ENCODE measurements around the gene CAPS2. TPM values are rescaled to one million over a fixed set of nuclear protein-coding genes. Genes with fewer than 3 reads are reported as not detected.

CAPS2 gene
- polyA plus RNA-seq, 1 experiment: 1.9 TPM

DNA sequence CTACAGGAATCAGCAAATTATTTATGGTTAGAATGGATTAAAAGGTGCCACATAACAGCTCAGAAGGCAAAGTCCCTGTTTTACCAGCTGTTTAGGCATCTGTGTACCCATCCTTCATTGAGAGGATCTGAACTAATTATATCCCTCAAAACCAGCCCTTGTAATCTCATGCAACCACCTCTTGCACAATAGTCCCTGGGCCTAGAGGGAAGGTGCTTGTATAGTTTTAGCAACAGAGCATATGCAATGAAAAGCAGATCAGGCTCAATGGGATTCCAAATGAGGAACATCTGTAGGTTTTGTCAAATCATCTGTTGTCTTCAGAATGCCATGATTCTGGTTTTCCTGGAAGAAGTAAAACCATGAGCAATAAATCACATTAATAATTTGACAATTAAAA, 34.8 kb upstream of the CAPS2 start:
- no peak for TF ChIP-seq CTCF (IDR thresholded peaks at IDR 0.05; ENCODE audit: low read depth, low read length)
- H3K27me3 ChIP-seq (ENCODE audit: control insufficient read depth, insufficient read depth, low read length): no peaks in the 10 kb centered on the region
- H3K27ac ChIP-seq (ENCODE audit: low read depth, low read length): no peak overlapping the region
- DNase-seq (ENCODE audit: low read depth, low spot score): no peak
- H3K9me3 ChIP-seq (ENCODE audit: control insufficient read depth, insufficient read depth, low read length): no peaks in the 10 kb centered on the region
- no peak overlapping the region for H3K4me3 ChIP-seq (ENCODE audit: low read depth, low read length)
- ChIA-PET CTCF (interaction anchor here (0.9 kb wide), 1 partner anchor 26 kb away, joined by 3 read pairs; no protein-coding TSS in a partner anchor), POLR2A (no interaction called here)

GRCh38 chr12:75361408-75361807, 31.3 kb upstream of the CAPS2 start:
- ChIA-PET CTCF (interaction anchor here (0.6 to 1.1 kb wide), 2 partner anchors 29 to 30 kb away, joined by 3 read pairs; no protein-coding TSS in a partner anchor), POLR2A (no interaction called here)
- Histone ChIP-seq H3K27ac (ENCODE audit: low read depth, low read length) (no peak overlapping the region), H3K9me3 (ENCODE audit: control insufficient read depth, insufficient read depth, low read length) (no peaks in the 10 kb centered on the region), H3K4me3 (ENCODE audit: low read depth, low read length) (no peak overlapping the region), H3K27me3 (ENCODE audit: control insufficient read depth, insufficient read depth, low read length) (no peaks in the 10 kb centered on the region)
- no peak for DNase-seq (ENCODE audit: low read depth, low spot score)
- no peak for TF ChIP-seq CTCF (IDR thresholded peaks at IDR 0.05; ENCODE audit: low read depth, low read length)

- TF ChIP-seq CTCF (IDR thresholded peaks at IDR 0.05; ENCODE audit: low read depth, low read length): no peak
- ChIA-PET POLR2A (no interaction called here), CTCF (interaction anchor here (0.6 to 1.1 kb wide), 2 partner anchors 30 kb away, joined by 3 read pairs; no protein-coding TSS in a partner anchor)
- no peaks in the 10 kb centered on the region for H3K27me3 ChIP-seq (ENCODE audit: control insufficient read depth, insufficient read depth, low read length)
- no peak overlapping the region for H3K4me3 ChIP-seq (ENCODE audit: low read depth, low read length)
- no peak overlapping the region for H3K27ac ChIP-seq (ENCODE audit: low read depth, low read length)
- no peaks in the 10 kb centered on the region for H3K9me3 ChIP-seq (ENCODE audit: control insufficient read depth, insufficient read depth, low read length)
- no peak for DNase-seq (ENCODE audit: low read depth, low spot score)
These were observed 30.8 kb upstream of the CAPS2 start for GRCh38 chr12:75360920-75361319.

DNA sequence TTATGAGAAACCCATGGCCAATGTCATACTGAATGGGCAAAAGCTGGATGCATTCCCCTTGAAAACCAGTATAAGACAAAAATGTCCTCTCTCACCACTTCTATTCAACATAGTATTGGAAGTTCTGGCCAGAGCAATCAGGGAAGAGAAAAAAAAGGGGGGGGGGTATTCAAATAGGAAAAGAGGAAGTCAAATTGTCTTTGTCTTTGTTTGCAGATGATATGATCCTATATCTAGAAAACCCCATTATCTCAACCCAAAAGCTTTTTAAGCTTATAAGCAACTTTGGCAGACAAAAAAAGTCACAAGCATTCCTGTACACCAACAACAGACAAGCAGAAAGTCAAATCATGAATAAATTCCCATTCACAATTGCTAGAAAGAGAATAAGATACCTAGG, 23.9 kb upstream of the CAPS2 start:
- Histone ChIP-seq H3K9me3 (ENCODE audit: control insufficient read depth, insufficient read depth, low read length) (no peaks in the 10 kb centered on the region), H3K27me3 (ENCODE audit: control insufficient read depth, insufficient read depth, low read length) (no peaks in the 10 kb centered on the region), H3K27ac (ENCODE audit: low read depth, low read length) (no peak overlapping the region), H3K4me3 (ENCODE audit: low read depth, low read length) (no peak overlapping the region)
- no peak for TF ChIP-seq CTCF (IDR thresholded peaks at IDR 0.05; ENCODE audit: low read depth, low read length)
- no peak for DNase-seq (ENCODE audit: low read depth, low spot score)
- CTCF ChIA-PET: interaction anchor here (2.0 kb wide), 1 partner anchor 19 kb away, joined by 6 read pairs; the partner anchor contains the start of gene GLIPR1L1
- POLR2A ChIA-PET: no interaction called here

- DNase-seq (ENCODE audit: low read depth, low spot score): no peak
- ChIA-PET CTCF (no interaction called here), POLR2A (no interaction called here)
- Histone ChIP-seq H3K9me3 (ENCODE audit: control insufficient read depth, insufficient read depth, low read length) (no peaks in the 10 kb centered on the region), H3K4me3 (ENCODE audit: low read depth, low read length) (no peak overlapping the region), H3K27me3 (ENCODE audit: control insufficient read depth, insufficient read depth, low read length) (no peaks in the 10 kb centered on the region), H3K27ac (ENCODE audit: low read depth, low read length) (no peak overlapping the region)
- no peak for TF ChIP-seq CTCF (IDR thresholded peaks at IDR 0.05; ENCODE audit: low read depth, low read length)
These were observed 20.3 kb upstream of the CAPS2 start for GRCh38 chr12:75350413-75350812.
